HepG2 (cell line): ENCODE results near the gene ZNF503. TPM values are rescaled to one million over a fixed set of nuclear protein-coding genes. Genes with fewer than 3 reads are reported as not detected.

Experiments
- AGO2 ChIP-seq: fragments of 200-400 bp; formaldehyde crosslinking; optimal IDR thresholded peaks from 2 replicates; pipeline ENCODE3; 2017; ENCODE audit warnings: mild to moderate bottlenecking, low read depth, low read length, moderate library complexity
- HNRNPLL ChIP-seq: fragments of 200-400 bp; formaldehyde crosslinking; IDR thresholded peaks from 2 replicates; pipeline ENCODE4 v1.6.1; 2017; ENCODE audit warnings: mild to moderate bottlenecking, low read depth, low read length; ENCODE audit not compliant: poor library complexity, severe bottlenecking
- KAT7 ChIP-seq: IDR thresholded peaks from 2 replicates; pipeline ENCODE4 v1.6.1; 2018; ENCODE audit warnings: borderline replicate concordance, missing compliant biosample characterization
- MYPOP ChIP-seq: sonication (generic); formaldehyde crosslinking; IDR thresholded peaks from 2 replicates; pipeline ENCODE4 v1.8.1; 2023; ENCODE audit warnings: mild to moderate bottlenecking, moderate library complexity, missing genetic modification reagents
- NAIF1 ChIP-seq: sonication (generic); formaldehyde crosslinking; IDR thresholded peaks from 2 replicates; pipeline ENCODE4 v1.5.0; 2020; ENCODE audit warnings: mild to moderate bottlenecking, missing genetic modification reagents, borderline replicate concordance
- polyA plus RNA-seq, 8 experiments: library from polyadenylated mRNA; depleted of rRNA in 3 of 8; stranded (reverse) in 7 of 8; unstranded in 1 of 8; fragments of >200 nt; fragmentation: Illumina TruSeq in 4 of 8; extraction: Trizol in 4 of 8; gene quantifications; 2 replicates each; pipeline versions ENCODE4 v1.2.1 to v1.2.3, GENCODE V29; 2011 to 2016; ENCODE audit warnings: low read depth in 4 of 8, missing spikeins in 1 of 8, mixed read lengths in 1 of 8; ENCODE audit not compliant: insufficient read depth in 1 of 8
- total RNA-seq, 5 experiments: library from RNA; depleted of rRNA; stranded (reverse); fragments of >200 nt; fragmentation: Illumina TruSeq; extraction: Trizol; gene quantifications; 2 replicates each; pipeline ENCODE4 v1.2.3, GENCODE V29; 2016; ENCODE audit warnings: low read depth in 1 of 5
- TF ChIP-seq, protein P1 (sequence below): sonication (generic); formaldehyde crosslinking; IDR thresholded peaks from 2 replicates; pipeline ENCODE4 v1.5.1; 2020; ENCODE audit warnings: mild to moderate bottlenecking, moderate library complexity, missing genetic modification reagents
- TF ChIP-seq, protein P2 (sequence below): sonication (generic); formaldehyde crosslinking; IDR thresholded peaks from 2 replicates; pipeline ENCODE4 v1.4.0; 2020; ENCODE audit warnings: missing genetic modification reagents
- TF ChIP-seq, protein P3 (sequence below): IDR thresholded peaks from 2 replicates; pipeline ENCODE4 v1.6.1; 2012; ENCODE audit warnings: inconsistent platforms

The ZNF503 gene
- total and polyA plus RNA-seq, 2 of the 13 experiments (the other 11 are each of a cell fraction or from before 2014, with no cell fraction given), result 2.7 to 8.3 TPM

DNA sequence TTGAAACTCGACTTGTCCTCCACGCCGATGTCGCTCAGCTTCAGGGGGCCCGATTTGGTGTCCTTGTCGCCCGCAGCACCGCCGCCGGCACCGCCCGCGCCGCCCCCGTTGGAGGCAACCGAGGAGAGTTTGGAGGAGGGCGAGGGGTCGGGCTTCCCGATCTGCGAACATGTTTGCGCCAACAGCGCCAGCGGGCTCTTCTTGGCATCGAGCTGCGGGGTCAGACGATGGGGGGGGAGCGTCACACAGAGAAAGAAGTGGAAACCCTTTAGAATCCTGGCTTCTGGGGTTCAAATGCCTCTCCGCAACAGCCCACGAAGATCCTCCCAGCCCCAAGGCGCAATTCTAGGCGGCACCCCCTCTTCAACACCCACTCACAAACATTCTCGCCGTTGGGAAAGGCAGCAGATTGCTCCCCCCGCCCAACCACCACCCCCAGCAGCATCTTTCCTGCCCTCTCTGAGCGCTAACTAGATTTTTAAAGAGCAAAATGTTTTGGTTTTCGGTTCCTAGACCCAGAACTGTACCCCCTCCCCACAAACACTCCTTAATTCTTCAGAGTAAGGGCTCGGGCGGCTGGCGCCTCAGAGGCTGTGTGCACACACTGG is 1.3 kb downstream of the ZNF503 start (continued):
- TF ChIP-seq, protein P1, sequence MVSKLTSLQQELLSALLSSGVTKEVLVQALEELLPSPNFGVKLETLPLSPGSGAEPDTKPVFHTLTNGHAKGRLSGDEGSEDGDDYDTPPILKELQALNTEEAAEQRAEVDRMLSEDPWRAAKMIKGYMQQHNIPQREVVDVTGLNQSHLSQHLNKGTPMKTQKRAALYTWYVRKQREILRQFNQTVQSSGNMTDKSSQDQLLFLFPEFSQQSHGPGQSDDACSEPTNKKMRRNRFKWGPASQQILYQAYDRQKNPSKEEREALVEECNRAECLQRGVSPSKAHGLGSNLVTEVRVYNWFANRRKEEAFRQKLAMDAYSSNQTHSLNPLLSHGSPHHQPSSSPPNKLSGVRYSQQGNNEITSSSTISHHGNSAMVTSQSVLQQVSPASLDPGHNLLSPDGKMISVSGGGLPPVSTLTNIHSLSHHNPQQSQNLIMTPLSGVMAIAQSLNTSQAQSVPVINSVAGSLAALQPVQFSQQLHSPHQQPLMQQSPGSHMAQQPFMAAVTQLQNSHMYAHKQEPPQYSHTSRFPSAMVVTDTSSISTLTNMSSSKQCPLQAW (CRISPR knock-in tag), result 0 out of 2 replicates have a peak, but pooled peaks have one; percentile 49
- TF ChIP-seq MYPOP (CRISPR knock-in tag) (peak; percentile 20), NAIF1 (0 out of 2 replicates have a peak, but pooled peaks have one; percentile 46), AGO2 (peak; percentile 82), HNRNPLL (peak; percentile 96), KAT7 (0 out of 2 replicates have a peak, but pooled peaks have one; percentile 2)
- TF ChIP-seq, protein P2, sequence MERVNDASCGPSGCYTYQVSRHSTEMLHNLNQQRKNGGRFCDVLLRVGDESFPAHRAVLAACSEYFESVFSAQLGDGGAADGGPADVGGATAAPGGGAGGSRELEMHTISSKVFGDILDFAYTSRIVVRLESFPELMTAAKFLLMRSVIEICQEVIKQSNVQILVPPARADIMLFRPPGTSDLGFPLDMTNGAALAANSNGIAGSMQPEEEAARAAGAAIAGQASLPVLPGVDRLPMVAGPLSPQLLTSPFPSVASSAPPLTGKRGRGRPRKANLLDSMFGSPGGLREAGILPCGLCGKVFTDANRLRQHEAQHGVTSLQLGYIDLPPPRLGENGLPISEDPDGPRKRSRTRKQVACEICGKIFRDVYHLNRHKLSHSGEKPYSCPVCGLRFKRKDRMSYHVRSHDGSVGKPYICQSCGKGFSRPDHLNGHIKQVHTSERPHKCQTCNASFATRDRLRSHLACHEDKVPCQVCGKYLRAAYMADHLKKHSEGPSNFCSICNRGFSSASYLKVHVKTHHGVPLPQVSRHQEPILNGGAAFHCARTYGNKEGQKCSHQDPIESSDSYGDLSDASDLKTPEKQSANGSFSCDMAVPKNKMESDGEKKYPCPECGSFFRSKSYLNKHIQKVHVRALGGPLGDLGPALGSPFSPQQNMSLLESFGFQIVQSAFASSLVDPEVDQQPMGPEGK, result peak; percentile 1; the same call in 1 of the 2 replicates
- TF ChIP-seq, protein P3, sequence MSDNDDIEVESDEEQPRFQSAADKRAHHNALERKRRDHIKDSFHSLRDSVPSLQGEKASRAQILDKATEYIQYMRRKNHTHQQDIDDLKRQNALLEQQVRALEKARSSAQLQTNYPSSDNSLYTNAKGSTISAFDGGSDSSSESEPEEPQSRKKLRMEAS, result 0 out of 2 replicates have a peak, but pooled peaks have one; percentile 13
